ENCODE results near the gene MAGI1. TPM values are rescaled to one million over a fixed set of nuclear protein-coding genes. Genes with fewer than 3 reads are reported as not detected.

Gene MAGI1
- total and polyA plus RNA-seq, 2 donors (not counting 1 experiment from before 2014, with no cell fraction given), result 0.10 to 0.22 TPM

GRCh38 chr3:65988411-65989180, 50.1 kb downstream of the MAGI1 start:
- Histone ChIP-seq H3K27me3 (replicated peaks in 1 of 4; ENCODE audit: control extremely low read depth in 1 of 4, control insufficient read depth in 3 of 4, insufficient read depth in 4 of 4, low read length in 3 of 4) (no peaks in the 10 kb centered on the region), H3K36me3 (replicated peaks in 1 of 2; ENCODE audit: control extremely low read depth in 1 of 2, control insufficient read depth in 1 of 2, extremely low read depth in 1 of 2, insufficient read depth in 2 of 2, low read length in 1 of 2) (no peaks in the 10 kb centered on the region), H3K4me1 (ENCODE audit: control insufficient read depth in 2 of 2, insufficient read depth in 2 of 2, low read length in 2 of 2) (no peaks in the 10 kb centered on the region), H3K9me3 (ENCODE audit: control extremely low read depth in 1 of 3, control insufficient read depth in 2 of 3, insufficient read depth in 1 of 3, low read length in 2 of 3) (no peaks in the 10 kb centered on the region), H4K20me1 (ENCODE audit: control insufficient read depth, insufficient read depth, low read length, poor library complexity, severe bottlenecking) (no peaks in the 10 kb centered on the region), H2AFZ (ENCODE audit: insufficient read depth, low read depth, low read length, poor library complexity, severe bottlenecking) (no peak overlapping the region), H3K79me2 (ENCODE audit: control insufficient read depth, insufficient read depth, low read length) (no peaks in the 10 kb centered on the region), H3K27ac (ENCODE audit: low read length in 2 of 2) (no peak overlapping the region), H3K9ac (ENCODE audit: low read length) (no peak overlapping the region), H3K4me3 (ENCODE audit: control extremely low read depth in 1 of 5, extremely low read depth in 1 of 5, insufficient read depth in 1 of 5, low read depth in 2 of 5, low read length in 4 of 5) (no peak overlapping the region), H3K4me2 (replicated peaks; ENCODE audit: low read depth, low read length, poor library complexity, severe bottlenecking) (no peak overlapping the region)
- TF ChIP-seq EZH2 (IDR thresholded peaks at IDR 0.05; ENCODE audit: borderline replicate concordance, insufficient read depth, low read depth, low read length, poor library complexity, severe bottlenecking), result no peak
- TF ChIP-seq CTCF (IDR thresholded peaks at IDR 0.05), result no peak
- Mint-ChIP-seq H3K4me3 (no peak overlapping the region), H3K4me1 (no peaks in the 10 kb centered on the region), H3K9me3 (ENCODE audit: insufficient read depth) (peaks cover 2% of the 10 kb centered on the region), H3K27me3 (no peaks in the 10 kb centered on the region), H3K27ac (no peak overlapping the region)
- ATAC-seq (ENCODE audit: low read depth) (no peak), DNase-seq (no peak)
- intact Hi-C loops (cut with micrococcal nuclease), result no loop called here
- CTCF ChIA-PET, result interaction anchor here (0.8 kb wide), 1 partner anchor 16 kb away, joined by 3 read pairs; no protein-coding TSS in a partner anchor
- WGBS (ENCODE audit: insufficient coverage), result 90% methylated on average over 3 of the region's 5 CpGs
- POLR2A ChIA-PET, result no interaction called here

- Histone ChIP-seq H3K4me3 (ENCODE audit: control extremely low read depth in 1 of 5, extremely low read depth in 1 of 5, insufficient read depth in 1 of 5, low read depth in 2 of 5, low read length in 4 of 5) (no peak overlapping the region), H3K27ac (ENCODE audit: low read length in 2 of 2) (no peak overlapping the region), H2AFZ (ENCODE audit: insufficient read depth, low read depth, low read length, poor library complexity, severe bottlenecking) (no peak overlapping the region), H3K27me3 (replicated peaks in 1 of 4; ENCODE audit: control extremely low read depth in 1 of 4, control insufficient read depth in 3 of 4, insufficient read depth in 4 of 4, low read length in 3 of 4) (no peaks in the 10 kb centered on the region), H3K4me1 (ENCODE audit: control insufficient read depth in 2 of 2, insufficient read depth in 2 of 2, low read length in 2 of 2) (no peaks in the 10 kb centered on the region), H3K36me3 (replicated peaks in 1 of 2; ENCODE audit: control extremely low read depth in 1 of 2, control insufficient read depth in 1 of 2, extremely low read depth in 1 of 2, insufficient read depth in 2 of 2, low read length in 1 of 2) (no peaks in the 10 kb centered on the region), H3K9me3 (ENCODE audit: control extremely low read depth in 1 of 3, control insufficient read depth in 2 of 3, insufficient read depth in 1 of 3, low read length in 2 of 3) (no peaks in the 10 kb centered on the region), H3K9ac (ENCODE audit: low read length) (no peak overlapping the region), H3K79me2 (ENCODE audit: control insufficient read depth, insufficient read depth, low read length) (no peaks in the 10 kb centered on the region), H3K4me2 (replicated peaks; ENCODE audit: low read depth, low read length, poor library complexity, severe bottlenecking) (no peak overlapping the region), H4K20me1 (ENCODE audit: control insufficient read depth, insufficient read depth, low read length, poor library complexity, severe bottlenecking) (no peaks in the 10 kb centered on the region)
- Mint-ChIP-seq H3K4me1 (no peaks in the 10 kb centered on the region), H3K27me3 (no peaks in the 10 kb centered on the region), H3K4me3 (no peak overlapping the region), H3K9me3 (ENCODE audit: insufficient read depth) (no peaks in the 10 kb centered on the region), H3K27ac (no peak overlapping the region)
- TF ChIP-seq CTCF (IDR thresholded peaks at IDR 0.05) (no peak), EZH2 (IDR thresholded peaks at IDR 0.05; ENCODE audit: borderline replicate concordance, insufficient read depth, low read depth, low read length, poor library complexity, severe bottlenecking) (no peak)
- DNase-seq (no peak), ATAC-seq (ENCODE audit: low read depth) (no peak)
- ChIA-PET POLR2A (no interaction called here), CTCF (interaction anchor here (0.7 to 1.2 kb wide), 2 partner anchors 9 to 29 kb away, joined by 3 to 4 read pairs; no protein-coding TSS in a partner anchor)
- WGBS (ENCODE audit: insufficient coverage), result 80% methylated on average over 2 of the region's 4 CpGs
- intact Hi-C loops (cut with micrococcal nuclease), result no loop called here
Measured at GRCh38 chr3:65986285-65986684, 52.4 kb downstream of the MAGI1 start.
